SK-N-SH (cell line): ENCODE results near the gene ST6GALNAC3. TPM values are rescaled to one million over a fixed set of nuclear protein-coding genes. Genes with fewer than 3 reads are reported as not detected.
"Not testable (repeated sequence)": the region's sequence is repeated elsewhere in the genome, so short reads cannot be mapped to it uniquely, and the experiment has no call there.

Experiments
- CTCF ChIA-PET: fragments of 300-600, 350-600 bp; formaldehyde crosslinking; extraction: SDS; loops from one replicate; lab custom pipeline; 2021; lab: Yijun Ruan, JAX
- POLR2A ChIA-PET: fragments of 350-600 bp; sonication (Branson Sonifier 250); formaldehyde crosslinking; extraction: SDS; loops from one replicate; lab custom pipeline; 2020; ENCODE audit warnings: antibody characterized with exemption, inconsistent platforms; lab: Yijun Ruan, JAX
- DNase-seq: peaks from one replicate; pipeline ENCODE4 v3.0.0; 2012
- H2AFZ ChIP-seq: fragments of 200-600 bp; sonication (generic); 2 replicates; pipeline ENCODE4 v1.8.1; 2016; ENCODE audit warnings: antibody characterized with exemption, mild to moderate bottlenecking, low read depth
- H3F3A ChIP-seq: fragments of 200-600 bp; sonication (generic); replicated peaks from 2 replicates; pipeline ENCODE3; 2016; ENCODE audit warnings: antibody characterized with exemption, mild to moderate bottlenecking; ENCODE audit not compliant: insufficient read depth
- H3K27ac ChIP-seq, 2 experiments: fragments of 200-500 bp in 1 of 2; fragments of 200-600 bp in 1 of 2; sonication (Bioruptor generic) in 1 of 2; sonication (generic), shearing (Covaris generic) in 1 of 2; 2 replicates each; pipeline versions ENCODE4 v1.5.1 to v1.6.1; 2014 to 2016; ENCODE audit warnings: low read depth in 2 of 2, inconsistent platforms in 1 of 2, low read length in 1 of 2, mild to moderate bottlenecking in 1 of 2, mixed read lengths in 1 of 2
- H3K27me3 ChIP-seq: fragments of 200-600 bp; sonication (generic), shearing (Covaris generic); 2 replicates; pipeline ENCODE4 v1.6.1; 2016; ENCODE audit warnings: mixed run types; ENCODE audit not compliant: insufficient read depth
- H3K36me3 ChIP-seq, 2 experiments: fragments of 200-500 bp in 1 of 2; fragments of 200-600 bp in 1 of 2; sonication (Bioruptor generic) in 1 of 2; sonication (generic) in 1 of 2; replicated peaks in 1 of 2; 2 replicates each; pipeline versions ENCODE3 to v1.5.1; 2014 to 2016; ENCODE audit warnings: low read length in 1 of 2, mild to moderate bottlenecking in 1 of 2; ENCODE audit not compliant: insufficient read depth in 2 of 2, control insufficient read depth in 1 of 2
- H3K4me1 ChIP-seq, 2 experiments: fragments of 200-500 bp in 1 of 2; fragments of 200-600 bp in 1 of 2; sonication (Bioruptor generic) in 1 of 2; sonication (generic), shearing (Covaris generic) in 1 of 2; 2 replicates each; pipeline versions ENCODE4 v1.5.1 to v1.6.1; 2014 to 2016; ENCODE audit warnings: low read depth in 1 of 2, low read length in 1 of 2, mixed run types in 1 of 2; ENCODE audit not compliant: insufficient read depth in 2 of 2, control insufficient read depth in 1 of 2
- H3K4me2 ChIP-seq: fragments of 200-600 bp; sonication (generic), shearing (Covaris generic); 2 replicates; pipeline ENCODE4 v1.6.1; 2017; ENCODE audit warnings: mixed run types
- H3K4me3 ChIP-seq, 2 experiments: fragments of 200-500 bp in 1 of 2; fragments of 200-600 bp in 1 of 2; sonication (Bioruptor generic) in 1 of 2; sonication (generic), shearing (Covaris generic) in 1 of 2; 2 replicates each; pipeline versions ENCODE4 v1.5.1 to v1.8.1; 2014 to 2016; ENCODE audit warnings: low read depth in 2 of 2, inconsistent platforms in 1 of 2, low read length in 1 of 2, mild to moderate bottlenecking in 1 of 2, mixed read lengths in 1 of 2, moderate library complexity in 1 of 2
- H3K79me2 ChIP-seq: fragments of 200-600 bp; sonication (generic); 2 replicates; pipeline ENCODE4 v1.8.1; 2017; ENCODE audit warnings: mild to moderate bottlenecking; ENCODE audit not compliant: insufficient read depth
- H3K9ac ChIP-seq: fragments of 200-600 bp; sonication (generic); 2 replicates; pipeline ENCODE4 v1.6.1; 2017; ENCODE audit warnings: mixed run types
- H3K9me2 ChIP-seq: fragments of 200-600 bp; sonication (generic); 2 replicates; pipeline ENCODE4 v1.6.1; 2017; ENCODE audit warnings: mixed run types
- H3K9me3 ChIP-seq: fragments of 200-600 bp; sonication (generic); 2 replicates; pipeline ENCODE4 v1.6.1; 2017; ENCODE audit warnings: mixed run types, mild to moderate bottlenecking, moderate library complexity
- H4K20me1 ChIP-seq: fragments of 200-600 bp; sonication (generic); 2 replicates; pipeline ENCODE4 v1.6.1; 2017; ENCODE audit warnings: mild to moderate bottlenecking, mixed run types; ENCODE audit not compliant: insufficient read depth
- EZH2phosphoT487 ChIP-seq: fragments of 200-600 bp; sonication (generic); IDR thresholded peaks from 2 replicates; pipeline ENCODE4 v1.6.1; 2017; ENCODE audit warnings: low read depth, mixed run types, mild to moderate bottlenecking, antibody characterized with exemption, moderate library complexity, borderline replicate concordance
- GATA2 ChIP-seq: sonication (generic); formaldehyde crosslinking; IDR thresholded peaks from 2 replicates; pipeline ENCODE4 v1.5.0; 2020; ENCODE audit warnings: mild to moderate bottlenecking, missing genetic modification reagents
- IRF3 ChIP-seq: fragments of 150-350 bp; IDR thresholded peaks from 2 replicates; pipeline ENCODE4 v1.6.1; 2016; ENCODE audit warnings: mild to moderate bottlenecking, low read depth, low read length
- MEF2A ChIP-seq: IDR thresholded peaks from 2 replicates; pipeline ENCODE4 v1.4.0; 2012; ENCODE audit warnings: low read depth, borderline replicate concordance
- MXI1 ChIP-seq: IDR thresholded peaks from 2 replicates; pipeline ENCODE4 v1.6.1; 2012; ENCODE audit warnings: mild to moderate bottlenecking, low read depth, low read length, improper control_type of control experiment
- NFIC ChIP-seq: IDR thresholded peaks from 2 replicates; pipeline ENCODE4 v1.4.0; 2012; ENCODE audit warnings: borderline replicate concordance
- RAD21 ChIP-seq: IDR thresholded peaks from 2 replicates; pipeline ENCODE4 v1.6.1; 2012; ENCODE audit warnings: mild to moderate bottlenecking, low read length
- RCOR1 ChIP-seq: fragments of 150-350 bp; IDR thresholded peaks from 2 replicates; pipeline ENCODE4 v1.6.1; 2017; ENCODE audit warnings: antibody characterized with exemption, low read length
- TAF1 ChIP-seq: IDR thresholded peaks from 2 replicates; pipeline ENCODE4 v1.6.1; 2012; ENCODE audit warnings: low read depth, mild to moderate bottlenecking, low read length, moderate library complexity, borderline replicate concordance
- TEAD4 ChIP-seq: IDR thresholded peaks from 2 replicates; pipeline ENCODE4 v1.4.0; 2012; ENCODE audit warnings: mild to moderate bottlenecking, borderline replicate concordance; ENCODE audit not compliant: insufficient read depth
- YY1 ChIP-seq: IDR thresholded peaks from 2 replicates; pipeline ENCODE4 v1.4.0; 2012; ENCODE audit warnings: low read depth, mild to moderate bottlenecking
- ZBTB33 ChIP-seq: IDR thresholded peaks from 2 replicates; pipeline ENCODE4 v1.4.0; 2012; ENCODE audit warnings: low read depth, borderline replicate concordance
- WGBS: methylation state at CpG from one replicate; pipeline ENCODE4 v1.1.6; 2017; ENCODE audit warnings: low lambda C conversion rate; 5-methylcytosine and 5-hydroxymethylcytosine counted together
- polyA plus RNA-seq, 3 experiments: library from polyadenylated mRNA; depleted of rRNA; stranded (reverse); fragments of >200 nt; gene quantifications; 2 replicates each; pipeline ENCODE4 v1.2.3, GENCODE V29; 2012
- TF ChIP-seq, protein P1 (sequence below): IDR thresholded peaks from 2 replicates; pipeline ENCODE4 v1.4.0; 2012; ENCODE audit warnings: low read depth, borderline replicate concordance

ST6GALNAC3 gene
- polyA plus RNA-seq, 1 of the 3 experiments (the other 2 are of a cell fraction): 8.1 TPM

DNA sequence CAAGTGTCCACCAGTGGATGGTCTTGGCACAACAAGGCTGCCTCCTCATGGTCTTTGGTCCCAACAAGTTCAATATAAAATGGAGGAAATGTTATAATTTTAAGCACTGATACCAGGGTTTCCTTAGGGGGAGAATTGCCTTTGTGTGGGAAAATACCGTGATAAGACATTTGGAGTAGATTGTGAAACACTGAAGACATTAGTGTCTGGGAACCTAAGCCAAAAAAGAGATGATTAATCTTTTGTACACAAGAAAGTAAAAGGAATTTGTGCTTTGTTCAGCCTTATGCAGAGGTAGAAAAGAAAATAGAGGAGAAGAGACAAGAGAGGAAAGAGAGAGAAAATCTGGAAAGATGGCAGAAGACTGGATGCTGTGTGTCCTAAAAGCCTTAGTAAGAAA, 36.1 kb downstream of the ST6GALNAC3 start (continued):
- no peak for TF ChIP-seq EZH2phosphoT487

DNA sequence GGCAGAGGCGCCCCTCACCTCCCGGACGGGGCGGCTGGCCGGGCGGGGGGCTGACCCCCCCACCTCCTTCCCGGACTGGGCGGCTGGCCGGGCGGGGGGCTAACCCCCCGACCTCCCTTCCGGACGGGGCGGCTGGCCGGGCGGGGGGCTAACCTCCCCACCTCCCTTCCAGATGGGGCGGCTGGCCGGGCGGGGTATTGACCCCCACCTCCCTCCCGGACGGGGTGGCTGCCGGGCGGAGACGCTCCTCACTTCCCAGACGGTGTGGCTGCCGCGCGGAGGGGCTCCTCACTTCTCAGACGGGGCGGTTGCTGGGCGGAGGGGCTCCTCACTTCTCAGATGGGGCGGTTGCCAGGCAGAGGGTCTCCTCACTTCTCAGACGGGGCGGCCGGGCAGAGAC, 37.8 kb downstream of the ST6GALNAC3 start:
- H3K27me3 ChIP-seq, H3K36me3 ChIP-seq, H3K9me2 ChIP-seq, H2AFZ ChIP-seq, POLR2A ChIA-PET, H3K9me3 ChIP-seq, H4K20me1 ChIP-seq, H3K27ac ChIP-seq, H3K4me2 ChIP-seq, H3K4me3 ChIP-seq, H3F3A ChIP-seq, CTCF ChIA-PET, DNase-seq, H3K9ac ChIP-seq: not testable (repeated sequence)
- peaks cover 0 to 15% of the 10 kb centered on the region in 2 experiments; a peak in 2 of 4 replicates for H3K4me1 ChIP-seq
- H3K79me2 ChIP-seq: peaks cover 24% of the 10 kb centered on the region
- no CpG with 5 or more reads among the region's 35 CpGs for WGBS

DNA sequence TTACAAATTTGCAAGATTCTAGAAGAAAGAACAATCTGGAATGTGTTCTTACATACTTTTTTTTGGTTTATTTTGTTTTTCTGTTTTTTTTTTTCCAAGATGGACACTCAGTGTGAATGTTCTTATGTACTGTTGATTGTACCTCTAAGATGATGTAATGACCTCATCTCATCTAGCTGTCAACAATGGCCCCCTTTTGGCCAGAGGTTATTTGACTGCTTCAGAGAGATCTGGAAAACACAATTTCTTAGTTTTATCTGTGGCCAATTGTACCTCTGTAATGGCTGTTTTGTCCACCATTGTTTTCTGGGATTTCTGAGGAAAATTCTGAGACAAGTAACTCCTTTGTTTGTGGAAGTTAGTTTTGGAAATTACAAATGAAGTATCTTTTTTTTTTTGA, 38.9 kb downstream of the ST6GALNAC3 start:
- Histone ChIP-seq H3K27me3 (no peaks in the 10 kb centered on the region), H3F3A (no peaks in the 10 kb centered on the region), H3K4me2 (no peak overlapping the region), H3K4me1 (peaks cover 0 to 15% of the 10 kb centered on the region in 2 experiments; a peak in 2 of 4 replicates), H3K9me2 (no peaks in the 10 kb centered on the region), H4K20me1 (no peaks in the 10 kb centered on the region), H3K27ac (no peak overlapping the region), H3K9me3 (no peaks in the 10 kb centered on the region), H3K36me3 (no peaks in the 10 kb centered on the region), H3K9ac (no peak overlapping the region), H2AFZ (no peak overlapping the region), H3K79me2 (peaks cover 22% of the 10 kb centered on the region)
- POLR2A ChIA-PET: no interaction called here
- CTCF ChIA-PET: no interaction called here
- TF ChIP-seq, protein P1, sequence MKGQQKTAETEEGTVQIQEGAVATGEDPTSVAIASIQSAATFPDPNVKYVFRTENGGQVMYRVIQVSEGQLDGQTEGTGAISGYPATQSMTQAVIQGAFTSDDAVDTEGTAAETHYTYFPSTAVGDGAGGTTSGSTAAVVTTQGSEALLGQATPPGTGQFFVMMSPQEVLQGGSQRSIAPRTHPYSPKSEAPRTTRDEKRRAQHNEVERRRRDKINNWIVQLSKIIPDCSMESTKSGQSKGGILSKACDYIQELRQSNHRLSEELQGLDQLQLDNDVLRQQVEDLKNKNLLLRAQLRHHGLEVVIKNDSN: no peak
- no peak for TF ChIP-seq IRF3
- TF ChIP-seq MXI1: no peak
- TF ChIP-seq RCOR1: no peak
- TF ChIP-seq TEAD4: no peak
- TF ChIP-seq GATA2 (CRISPR knock-in tag): no peak
- no peak for TF ChIP-seq RAD21
- TF ChIP-seq NFIC: no peak
- TF ChIP-seq TAF1: no peak
- no peak for TF ChIP-seq YY1
- TF ChIP-seq ZBTB33: no peak
- no peak for TF ChIP-seq MEF2A
- TF ChIP-seq, all 33 proteins: peak for 0
- H3K4me3 ChIP-seq: no peak overlapping the region
- DNase-seq: no peak
